HepG2 (cell line): Measurements from ENCODE around the gene ZFAND2A.
"Not testable (repeated sequence)": the region's sequence is repeated elsewhere in the genome, so short reads cannot be mapped to it uniquely, and the experiment has no call there.

Experiments
- ARID2 ChIP-seq: sonication (generic); formaldehyde crosslinking; IDR thresholded peaks from 2 replicates; pipeline ENCODE4 v1.8.1; 2022; ENCODE audit warnings: mild to moderate bottlenecking, missing genetic modification reagents, borderline replicate concordance
- NRL ChIP-seq: sonication (generic); formaldehyde crosslinking; IDR thresholded peaks from 2 replicates; pipeline ENCODE4 v1.5.0; 2020; ENCODE audit warnings: missing genetic modification reagents, mild to moderate bottlenecking, moderate library complexity, borderline replicate concordance
- RAD51 ChIP-seq: fragments of 450-650 bp; IDR thresholded peaks from 2 replicates; pipeline ENCODE4 v1.6.1; 2016; ENCODE audit warnings: borderline replicate concordance
- SIN3A ChIP-seq: IDR thresholded peaks from 2 replicates; pipeline ENCODE4 v1.6.1; 2011; ENCODE audit warnings: low read depth, mild to moderate bottlenecking, control low read depth, low read length, borderline replicate concordance
- SRSF9 ChIP-seq: fragments of 200-400 bp; formaldehyde crosslinking; IDR thresholded peaks from 2 replicates; pipeline ENCODE4 v1.6.1; 2018; ENCODE audit warnings: borderline replicate concordance, mild to moderate bottlenecking, low read depth, low read length; ENCODE audit not compliant: insufficient read depth, poor library complexity, severe bottlenecking
- TAF1 ChIP-seq: sonication (generic); formaldehyde crosslinking; IDR thresholded peaks from 2 replicates; pipeline ENCODE4 v1.4.0; 2020; ENCODE audit warnings: missing genetic modification reagents
- ZFP62 ChIP-seq: sonication (generic); formaldehyde crosslinking; IDR thresholded peaks from 2 replicates; pipeline ENCODE4 v1.4.0; 2020; ENCODE audit warnings: missing genetic modification reagents
- ZNF121 ChIP-seq: sonication (generic); formaldehyde crosslinking; IDR thresholded peaks from 2 replicates; pipeline ENCODE4 v1.5.0; 2020; ENCODE audit warnings: mild to moderate bottlenecking, missing genetic modification reagents
- ZNF530 ChIP-seq: sonication (generic); formaldehyde crosslinking; IDR thresholded peaks from 2 replicates; pipeline ENCODE4 v1.5.0; 2020; ENCODE audit warnings: low read depth, mild to moderate bottlenecking, missing genetic modification reagents
- ZNF562 ChIP-seq: sonication (generic); formaldehyde crosslinking; IDR thresholded peaks from 2 replicates; pipeline ENCODE4 v1.8.0; 2022; ENCODE audit warnings: missing genetic modification reagents, borderline replicate concordance
- ZNF629 ChIP-seq: sonication (generic); formaldehyde crosslinking; conservative IDR thresholded peaks from 2 replicates; pipeline ENCODE4 v1.5.0; 2020; ENCODE audit warnings: missing genetic modification reagents
- ZNF772 ChIP-seq: sonication (generic); formaldehyde crosslinking; IDR thresholded peaks from 2 replicates; pipeline ENCODE4 v1.5.0; 2020; ENCODE audit warnings: mild to moderate bottlenecking, missing genetic modification reagents
- TF ChIP-seq, protein P1 (sequence below): sonication (generic); formaldehyde crosslinking; IDR thresholded peaks from 2 replicates; pipeline ENCODE4 v1.5.0; 2020; ENCODE audit warnings: mild to moderate bottlenecking, missing genetic modification reagents, moderate library complexity
- TF ChIP-seq, protein P2 (sequence below): sonication (generic); formaldehyde crosslinking; conservative IDR thresholded peaks from 2 replicates; pipeline ENCODE4 v1.8.0; 2022; ENCODE audit warnings: missing genetic modification reagents

DNA sequence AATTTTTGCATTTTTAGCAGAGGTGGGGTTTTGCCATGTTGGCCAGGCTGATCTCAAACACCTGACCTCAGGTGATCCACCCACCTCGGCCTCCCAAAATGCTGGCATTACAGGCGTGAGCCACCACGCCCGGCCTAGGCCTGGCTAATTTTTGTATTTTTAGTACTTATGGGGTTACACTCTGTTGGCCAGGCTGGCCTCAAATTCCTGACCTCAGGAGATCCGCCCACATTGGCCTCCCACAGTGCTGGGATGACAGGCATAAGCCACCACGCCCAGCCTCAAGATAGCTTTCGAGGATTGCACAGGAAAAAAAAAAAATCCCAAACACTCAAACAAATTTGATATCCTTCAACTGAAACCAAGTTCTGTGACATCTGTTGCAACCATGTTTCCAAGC, 45.7 kb upstream of the ZFAND2A start:
- TF ChIP-seq, protein P1, sequence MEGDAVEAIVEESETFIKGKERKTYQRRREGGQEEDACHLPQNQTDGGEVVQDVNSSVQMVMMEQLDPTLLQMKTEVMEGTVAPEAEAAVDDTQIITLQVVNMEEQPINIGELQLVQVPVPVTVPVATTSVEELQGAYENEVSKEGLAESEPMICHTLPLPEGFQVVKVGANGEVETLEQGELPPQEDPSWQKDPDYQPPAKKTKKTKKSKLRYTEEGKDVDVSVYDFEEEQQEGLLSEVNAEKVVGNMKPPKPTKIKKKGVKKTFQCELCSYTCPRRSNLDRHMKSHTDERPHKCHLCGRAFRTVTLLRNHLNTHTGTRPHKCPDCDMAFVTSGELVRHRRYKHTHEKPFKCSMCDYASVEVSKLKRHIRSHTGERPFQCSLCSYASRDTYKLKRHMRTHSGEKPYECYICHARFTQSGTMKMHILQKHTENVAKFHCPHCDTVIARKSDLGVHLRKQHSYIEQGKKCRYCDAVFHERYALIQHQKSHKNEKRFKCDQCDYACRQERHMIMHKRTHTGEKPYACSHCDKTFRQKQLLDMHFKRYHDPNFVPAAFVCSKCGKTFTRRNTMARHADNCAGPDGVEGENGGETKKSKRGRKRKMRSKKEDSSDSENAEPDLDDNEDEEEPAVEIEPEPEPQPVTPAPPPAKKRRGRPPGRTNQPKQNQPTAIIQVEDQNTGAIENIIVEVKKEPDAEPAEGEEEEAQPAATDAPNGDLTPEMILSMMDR, result not testable (repeated sequence)
- not testable (repeated sequence) for TF ChIP-seq ZNF629 (CRISPR knock-in tag); ZNF562 (CRISPR knock-in tag); SRSF9; ARID2 (CRISPR knock-in tag); NRL; ZFP62 (CRISPR knock-in tag); ZNF530 (CRISPR knock-in tag); SIN3A; TAF1; RAD51; ZNF772 (CRISPR knock-in tag); ZNF121 (CRISPR knock-in tag)
- TF ChIP-seq, protein P2, sequence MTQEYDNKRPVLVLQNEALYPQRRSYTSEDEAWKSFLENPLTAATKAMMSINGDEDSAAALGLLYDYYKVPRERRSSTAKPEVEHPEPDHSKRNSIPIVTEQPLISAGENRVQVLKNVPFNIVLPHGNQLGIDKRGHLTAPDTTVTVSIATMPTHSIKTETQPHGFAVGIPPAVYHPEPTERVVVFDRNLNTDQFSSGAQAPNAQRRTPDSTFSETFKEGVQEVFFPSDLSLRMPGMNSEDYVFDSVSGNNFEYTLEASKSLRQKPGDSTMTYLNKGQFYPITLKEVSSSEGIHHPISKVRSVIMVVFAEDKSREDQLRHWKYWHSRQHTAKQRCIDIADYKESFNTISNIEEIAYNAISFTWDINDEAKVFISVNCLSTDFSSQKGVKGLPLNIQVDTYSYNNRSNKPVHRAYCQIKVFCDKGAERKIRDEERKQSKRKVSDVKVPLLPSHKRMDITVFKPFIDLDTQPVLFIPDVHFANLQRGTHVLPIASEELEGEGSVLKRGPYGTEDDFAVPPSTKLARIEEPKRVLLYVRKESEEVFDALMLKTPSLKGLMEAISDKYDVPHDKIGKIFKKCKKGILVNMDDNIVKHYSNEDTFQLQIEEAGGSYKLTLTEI, result not testable (repeated sequence)
